ENCODE results near the gene CAPG.
A peak's percentile ranks its signal among the peaks of the same experiment; 100 is the strongest.
"Not testable (repeated sequence)": the region's sequence is repeated elsewhere in the genome, so short reads cannot be mapped to it uniquely, and the experiment has no call there.

Gene CAPG

GRCh38 chr2:85409845-85410583 lies at the start of gene CAPG:
Gene CAPG (minus strand): TSS chr2:85410366. CDS start chr2:85402145, 8,221 bp downstream.
- DNase-seq, result peak; percentile 41

- DNase-seq, result no peak
These were observed 49.6 kb upstream of the CAPG start for GRCh38 chr2:85459771-85460170.

GRCh38 chr2:85458601-85459563 lies 48.7 kb upstream of the CAPG start:
- DNase-seq, result no peak

- DNase-seq, result no peak
These were observed 47.7 kb upstream of the CAPG start for GRCh38 chr2:85457877-85458316.

- no peak for DNase-seq
These were observed 46.9 kb upstream of the CAPG start for GRCh38 chr2:85457043-85457442.

- DNase-seq, result no peak
These were observed 45.5 kb upstream of the CAPG start for GRCh38 chr2:85455552-85456090.

GRCh38 chr2:85453571-85453970 lies 43.4 kb upstream of the CAPG start:
- no peak for DNase-seq

GRCh38 chr2:85452237-85452636 lies 42.1 kb upstream of the CAPG start:
- no peak for DNase-seq

- no peak for DNase-seq
These were observed 39.0 kb upstream of the CAPG start for GRCh38 chr2:85449214-85449588.

- no peak for DNase-seq
These were observed 38.5 kb upstream of the CAPG start for GRCh38 chr2:85448461-85449213.

- no peak for DNase-seq
These were observed 37.0 kb upstream of the CAPG start for GRCh38 chr2:85447222-85447585.

- no peak for DNase-seq
These were observed 36.4 kb upstream of the CAPG start for GRCh38 chr2:85446296-85447221.

GRCh38 chr2:85445316-85446295 lies 35.4 kb upstream of the CAPG start:
- no peak for DNase-seq

- DNase-seq, result no peak
These were observed 34.5 kb upstream of the CAPG start for GRCh38 chr2:85444629-85445172.

- no peak for DNase-seq
These were observed 31.7 kb upstream of the CAPG start for GRCh38 chr2:85441864-85442263.

GRCh38 chr2:85440729-85441128 lies 30.6 kb upstream of the CAPG start:
- DNase-seq, result no peak

GRCh38 chr2:85439986-85440385 lies 29.8 kb upstream of the CAPG start:
- DNase-seq, result peak; percentile 49

- not testable (repeated sequence) for DNase-seq
These were observed 29.4 kb upstream of the CAPG start for GRCh38 chr2:85439569-85439968.

- DNase-seq, result no peak
These were observed 28.9 kb upstream of the CAPG start for GRCh38 chr2:85439025-85439472.
